NCI-H1930 (cell line): ENCODE results near the gene ANKRD49.
"Not testable (repeated sequence)": the region's sequence is repeated elsewhere in the genome, so short reads cannot be mapped to it uniquely, and the experiment has no call there.

Experiments
- DNase-seq, 2 experiments: peaks; one replicate each; lab custom pipeline; 2025; lab: John Stamatoyannopoulos, UW

Gene ANKRD49

DNA sequence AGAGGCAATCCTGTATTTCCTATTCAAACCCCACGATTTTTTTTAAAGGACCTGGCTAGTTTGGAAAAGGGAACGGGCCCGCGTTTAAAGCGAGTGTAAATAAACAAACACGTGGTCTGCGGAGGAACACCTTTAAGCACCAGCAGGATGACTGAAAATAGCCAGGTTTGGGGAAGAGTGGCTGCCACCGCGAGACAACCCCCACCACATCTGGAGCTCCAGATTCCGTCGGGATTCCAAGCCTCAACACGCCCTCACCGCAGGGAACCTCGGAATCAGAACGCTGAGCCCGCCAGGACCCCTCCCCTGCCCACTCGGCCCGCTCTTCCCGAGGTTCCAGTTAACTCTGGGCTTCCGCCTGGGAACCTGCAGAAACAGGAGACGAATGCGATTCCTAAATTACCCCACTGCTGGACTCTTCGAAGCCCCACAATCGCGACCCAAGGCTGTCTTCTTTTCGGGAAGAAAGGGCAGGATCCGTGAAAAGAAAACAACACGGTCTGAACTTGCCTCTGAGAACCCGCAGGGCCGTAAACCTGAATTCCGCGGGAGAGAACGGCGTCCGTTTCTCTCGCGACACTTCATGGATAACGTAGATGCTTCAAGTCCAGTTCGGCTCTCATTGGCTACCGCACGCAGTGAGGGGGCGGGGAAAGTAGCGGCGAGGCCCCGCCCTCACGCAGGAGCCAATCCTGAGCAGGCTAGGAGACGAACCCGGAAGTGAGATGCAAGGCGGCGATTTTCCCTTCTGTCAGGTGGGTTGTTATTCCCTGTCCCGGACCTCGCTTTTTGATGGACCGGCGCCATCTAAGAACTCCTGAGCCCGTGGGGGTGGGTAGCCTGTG is at the start of gene ANKRD49, which contains the start of gene MRE11:
ANKRD49 (plus strand) TSS at position 704 of the 845 bp plus-strand sequence. CDS start 2,710 bp downstream, outside the sequence.
MRE11 (minus strand) TSS at position 564 of the 845 bp plus-strand sequence. CDS start 1,043 bp downstream, outside the sequence.
- peak; percentile 93 to 94 for DNase-seq

- DNase-seq: no peak
These were observed 48.1 kb upstream of the ANKRD49 start for GRCh38 chr11:94445641-94446040.

- DNase-seq: no peak
These were observed 46.6 kb upstream of the ANKRD49 start for GRCh38 chr11:94447149-94447548.

GRCh38 chr11:94449029-94449428 is 44.8 kb upstream of the ANKRD49 start:
- DNase-seq: no peak

DNA sequence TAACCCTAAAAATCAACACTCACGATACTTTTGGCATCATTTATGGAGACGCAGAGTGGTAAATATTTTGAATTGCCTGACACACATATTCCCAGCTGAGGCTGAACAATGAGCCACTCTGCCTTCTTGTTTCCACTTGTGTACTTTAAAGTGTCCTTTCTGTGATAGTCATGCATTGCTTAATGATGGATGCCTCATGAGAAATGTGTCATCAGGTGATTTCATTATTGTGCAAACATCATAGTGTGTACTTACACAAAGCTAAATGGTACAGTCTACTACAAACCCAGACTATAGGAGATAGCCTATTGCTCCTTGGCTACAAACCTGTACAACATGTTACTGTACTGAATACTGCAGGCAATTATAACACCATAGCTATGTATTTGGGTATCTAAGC is 44.3 kb upstream of the ANKRD49 start:
- DNase-seq: peak in 1 of 2 experiments; percentile 6

- DNase-seq: no peak
These were observed 43.7 kb upstream of the ANKRD49 start for GRCh38 chr11:94450048-94450447.

DNA sequence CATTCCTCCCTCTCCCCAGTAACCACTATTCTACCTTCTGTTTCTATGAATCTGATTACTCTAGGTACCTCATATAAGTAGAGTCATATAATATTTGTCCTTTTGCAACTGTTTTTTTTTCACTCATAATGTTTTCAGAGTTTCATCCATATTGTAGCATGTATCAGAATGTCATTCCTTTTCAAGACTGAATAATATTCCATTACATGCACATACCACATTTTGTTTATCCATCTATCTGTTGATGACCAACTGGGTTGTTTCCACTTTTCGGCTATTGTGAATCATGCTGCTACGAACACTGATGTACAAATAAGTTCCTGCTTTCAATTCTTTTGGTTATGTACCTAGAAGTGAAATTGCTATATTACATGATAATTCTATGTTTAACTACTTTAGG is 40.8 kb upstream of the ANKRD49 start:
- DNase-seq: no peak

GRCh38 chr11:94454301-94454700 is 39.5 kb upstream of the ANKRD49 start:
- no peak for DNase-seq

GRCh38 chr11:94455861-94456260 is 37.9 kb upstream of the ANKRD49 start:
- no peak for DNase-seq

DNA sequence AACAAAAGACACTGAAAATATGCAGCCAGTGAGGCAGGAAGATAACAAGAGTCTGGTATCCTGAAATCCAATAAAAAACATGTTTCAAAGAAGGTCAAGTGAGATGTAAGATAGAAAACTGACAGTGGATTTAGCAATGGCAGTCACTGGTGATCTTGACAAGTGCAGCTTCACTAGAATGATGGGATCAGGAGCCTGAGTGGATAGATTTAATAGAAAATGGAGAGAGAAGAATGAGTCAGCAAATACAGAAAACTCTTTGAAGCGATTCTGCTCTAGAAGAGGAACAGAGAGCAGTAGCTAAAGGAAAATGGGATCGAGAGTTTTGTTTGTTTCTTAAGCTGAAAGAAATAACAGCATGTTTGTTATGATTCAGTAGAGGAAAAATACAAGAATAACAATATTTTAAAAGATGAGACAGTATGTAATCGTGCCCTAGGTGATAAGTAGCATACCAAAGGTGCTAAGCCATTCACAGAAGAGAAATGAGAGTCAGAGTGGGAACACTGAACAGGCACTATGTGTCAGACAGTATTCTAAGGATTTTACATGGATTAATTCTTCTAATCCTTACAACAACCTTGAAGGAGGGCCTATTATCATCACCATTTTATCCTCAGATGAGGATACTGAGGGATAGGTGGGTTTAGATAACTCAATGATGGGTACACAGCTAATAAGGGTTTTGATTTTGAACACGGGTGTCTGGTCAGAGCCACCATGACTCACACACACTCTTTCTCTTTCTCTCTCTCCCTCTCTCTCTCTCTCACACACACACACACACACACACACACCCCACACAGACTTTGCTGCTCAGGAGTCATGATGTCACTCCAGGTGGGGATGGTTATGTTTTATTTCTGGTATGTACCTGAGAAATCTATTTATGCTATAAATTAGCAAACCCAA is 36.4 kb upstream of the ANKRD49 start:
- no peak for DNase-seq

DNA sequence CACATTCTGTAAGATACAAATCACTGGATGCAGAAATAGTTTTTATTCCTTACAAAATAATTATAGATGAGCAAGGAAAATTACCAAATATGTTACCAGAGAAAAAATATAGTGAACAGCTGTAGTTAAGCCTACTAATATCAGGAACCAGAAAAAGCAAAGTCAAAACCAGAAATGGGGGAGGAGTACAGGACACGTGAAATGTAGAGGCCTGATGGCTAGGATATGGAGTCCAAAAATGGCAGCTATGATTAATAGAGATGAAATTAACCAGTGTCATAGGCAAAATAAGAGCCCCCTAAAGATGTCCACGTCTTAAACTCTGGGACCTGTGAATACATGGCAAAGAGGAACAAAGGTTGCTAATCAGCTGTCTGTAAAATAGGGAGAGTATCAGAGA is 34.2 kb upstream of the ANKRD49 start:
- no peak for DNase-seq

- no peak for DNase-seq
These were observed 24.4 kb upstream of the ANKRD49 start for GRCh38 chr11:94469416-94469815.

GRCh38 chr11:94472916-94473799 is 20.6 kb upstream of the ANKRD49 start:
- DNase-seq: no peak

DNA sequence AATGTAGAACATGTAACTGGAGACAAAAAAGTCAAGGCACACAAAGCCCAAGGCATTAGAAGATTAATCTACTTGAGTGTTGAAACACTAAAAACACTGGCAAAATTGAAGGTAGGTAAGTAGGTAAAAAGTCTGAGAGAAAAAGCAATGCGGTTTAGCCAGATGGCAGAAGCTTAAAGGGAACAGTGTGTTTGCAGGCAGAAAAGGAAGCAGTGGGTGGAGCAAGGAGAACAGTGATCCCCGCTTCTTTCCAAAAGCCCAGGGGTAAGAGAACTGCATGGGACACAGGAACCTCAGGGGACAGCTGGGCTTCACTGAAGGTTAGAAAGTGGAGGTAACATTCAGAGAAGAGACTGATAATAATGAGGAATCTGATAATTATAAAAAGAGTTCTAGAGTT is 16.2 kb upstream of the ANKRD49 start:
- no peak for DNase-seq

DNA sequence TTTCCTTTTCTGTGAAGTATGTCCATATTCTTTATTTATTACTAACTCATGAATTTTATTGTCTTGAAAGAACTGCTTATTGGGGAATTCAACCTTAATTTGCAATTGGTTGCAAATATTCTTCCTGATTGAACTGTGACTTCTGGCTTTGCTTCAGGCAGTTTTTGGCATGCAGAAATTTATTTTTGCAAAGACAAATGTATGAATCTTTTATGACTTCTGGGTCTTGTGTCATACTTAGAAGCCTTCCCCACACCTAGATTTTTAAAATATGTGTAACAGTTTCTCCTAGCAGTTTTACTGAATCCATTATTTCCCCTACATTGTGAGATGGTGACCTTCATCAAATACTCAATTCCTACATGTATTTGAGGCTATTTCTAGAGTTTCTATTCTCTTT is 12.4 kb upstream of the ANKRD49 start:
- DNase-seq: no peak

- no peak for DNase-seq
These were observed 7.7 kb upstream of the ANKRD49 start for GRCh38 chr11:94486068-94486467.

- no peak for DNase-seq
These were observed 419 bp downstream of the ANKRD49 start for GRCh38 chr11:94494126-94494680.

- no peak for DNase-seq
These were observed 6.4 kb downstream of the ANKRD49 start for GRCh38 chr11:94500181-94500580.

- no peak for DNase-seq
These were observed 7.7 kb downstream of the ANKRD49 start for GRCh38 chr11:94501522-94501921.

DNA sequence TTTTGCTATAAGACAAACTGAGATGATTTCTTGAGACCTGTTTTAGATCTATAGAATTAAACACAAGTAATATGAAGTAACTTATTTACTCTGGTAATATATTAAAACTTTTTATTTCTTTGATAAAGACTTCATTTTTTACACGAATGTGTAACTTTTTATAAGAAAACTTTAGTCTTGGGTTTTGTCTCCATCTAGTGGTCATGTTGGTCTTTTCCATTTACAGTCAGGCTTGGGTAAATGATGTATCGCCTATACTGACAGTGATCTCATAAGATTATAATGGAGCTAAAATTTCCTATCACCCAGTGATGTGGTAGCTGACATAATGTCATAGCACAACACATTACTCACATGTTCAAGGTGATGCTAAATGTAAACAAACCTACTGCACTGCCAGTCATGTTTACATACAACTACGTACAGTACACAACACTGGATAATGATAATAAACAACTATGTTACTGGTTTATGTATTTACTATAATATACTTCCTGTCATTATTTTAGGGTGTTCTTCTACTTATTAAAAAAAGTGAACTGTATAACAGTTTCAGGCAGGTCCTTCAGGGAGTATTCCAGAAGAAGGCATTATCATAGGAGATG is 11.0 kb downstream of the ANKRD49 start:
- peak; percentile 12 to 38 for DNase-seq

DNA sequence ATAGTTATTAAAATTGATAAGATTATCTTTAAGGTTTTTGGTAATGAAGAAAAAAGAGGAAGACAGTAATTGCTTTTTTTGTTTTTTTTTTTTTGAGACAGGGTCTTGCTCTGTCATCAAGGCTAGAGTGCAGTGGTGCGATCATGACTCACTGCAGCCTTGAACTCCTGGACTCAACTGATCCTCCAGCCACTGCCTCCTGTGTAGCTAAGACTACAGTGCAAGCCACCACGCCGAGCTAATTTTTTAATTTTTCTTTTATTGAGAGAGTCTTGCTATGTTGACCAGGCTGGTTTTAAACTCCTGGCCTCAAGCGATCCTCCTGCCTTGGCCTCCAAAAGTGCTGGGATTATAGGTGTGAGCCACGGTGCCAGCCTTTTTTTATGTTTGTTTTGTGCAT is 12.7 kb downstream of the ANKRD49 start:
- not testable (repeated sequence) for DNase-seq
